ENCODE results near the gene ULK4.

DNA sequence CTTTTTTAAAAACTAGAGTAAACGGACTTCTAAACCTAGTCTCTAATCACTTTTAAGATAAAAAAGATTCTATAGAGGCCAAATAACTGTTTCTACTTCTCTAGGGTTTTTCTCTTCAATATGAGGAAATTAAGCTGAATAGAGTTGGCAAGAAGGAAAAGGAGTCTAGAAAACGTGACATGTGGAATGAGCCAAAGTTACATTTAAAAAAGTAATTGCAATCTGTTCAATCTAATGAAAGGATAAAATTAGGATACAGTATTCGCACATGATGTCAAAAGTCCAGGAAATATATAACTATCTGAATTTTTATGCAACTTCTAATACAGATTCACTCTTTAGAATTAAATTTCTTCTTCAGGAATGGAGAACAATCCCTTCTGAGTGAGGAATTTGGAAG lies 300.1 kb downstream of the ULK4 start:
- TF ChIP-seq, protein P1, sequence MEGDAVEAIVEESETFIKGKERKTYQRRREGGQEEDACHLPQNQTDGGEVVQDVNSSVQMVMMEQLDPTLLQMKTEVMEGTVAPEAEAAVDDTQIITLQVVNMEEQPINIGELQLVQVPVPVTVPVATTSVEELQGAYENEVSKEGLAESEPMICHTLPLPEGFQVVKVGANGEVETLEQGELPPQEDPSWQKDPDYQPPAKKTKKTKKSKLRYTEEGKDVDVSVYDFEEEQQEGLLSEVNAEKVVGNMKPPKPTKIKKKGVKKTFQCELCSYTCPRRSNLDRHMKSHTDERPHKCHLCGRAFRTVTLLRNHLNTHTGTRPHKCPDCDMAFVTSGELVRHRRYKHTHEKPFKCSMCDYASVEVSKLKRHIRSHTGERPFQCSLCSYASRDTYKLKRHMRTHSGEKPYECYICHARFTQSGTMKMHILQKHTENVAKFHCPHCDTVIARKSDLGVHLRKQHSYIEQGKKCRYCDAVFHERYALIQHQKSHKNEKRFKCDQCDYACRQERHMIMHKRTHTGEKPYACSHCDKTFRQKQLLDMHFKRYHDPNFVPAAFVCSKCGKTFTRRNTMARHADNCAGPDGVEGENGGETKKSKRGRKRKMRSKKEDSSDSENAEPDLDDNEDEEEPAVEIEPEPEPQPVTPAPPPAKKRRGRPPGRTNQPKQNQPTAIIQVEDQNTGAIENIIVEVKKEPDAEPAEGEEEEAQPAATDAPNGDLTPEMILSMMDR (IDR thresholded peaks at IDR 0.05), result no peak
- no peak for TF ChIP-seq POLR2A (IDR thresholded peaks at IDR 0.05)

All from lower leg skin (tissue), 3 donors.